AG04449 (cell line): Measurements from ENCODE around the gene ZBTB37.

Experiments
- CTCF ChIA-PET: fragments of 350-600 bp; formaldehyde crosslinking; extraction: SDS; loops from one replicate; lab custom pipeline; 2021; ENCODE audit warnings: antibody characterized with exemption; lab: Yijun Ruan, JAX
- POLR2A ChIA-PET: fragments of 400-600, 350-600 bp; formaldehyde crosslinking; extraction: SDS; loops from one replicate; lab custom pipeline; 2020; ENCODE audit warnings: antibody characterized with exemption, inconsistent platforms; lab: Yijun Ruan, JAX
- DNase-seq: peaks from one replicate; pipeline ENCODE4 v3.0.0-alpha.2; 2010; ENCODE audit warnings: low read depth, low spot score
- H3K4me3 ChIP-seq: 2 replicates; pipeline ENCODE4 v1.5.1; 2011; ENCODE audit warnings: low read depth, mild to moderate bottlenecking, control low read depth, low read length
- TF ChIP-seq, protein P1 (sequence below): IDR thresholded peaks from one replicate; pipeline ENCODE4 v1.5.1; 2011; ENCODE audit warnings: mild to moderate bottlenecking, moderate library complexity, low read length, control low read depth, inconsistent platforms; ENCODE audit not compliant: insufficient read depth; ENCODE audit errors: missing control alignments

ZBTB37 gene

GRCh38 chr1:173889885-173890284 lies 21.7 kb downstream of the ZBTB37 start:
- no peak overlapping the region for H3K4me3 ChIP-seq
- ChIA-PET POLR2A (no interaction called here), CTCF (interaction anchor here (1.7 kb wide), 1 partner anchor 24 kb away, joined by 4 read pairs; no protein-coding TSS in a partner anchor)
- DNase-seq = no peak
- TF ChIP-seq, protein P1, sequence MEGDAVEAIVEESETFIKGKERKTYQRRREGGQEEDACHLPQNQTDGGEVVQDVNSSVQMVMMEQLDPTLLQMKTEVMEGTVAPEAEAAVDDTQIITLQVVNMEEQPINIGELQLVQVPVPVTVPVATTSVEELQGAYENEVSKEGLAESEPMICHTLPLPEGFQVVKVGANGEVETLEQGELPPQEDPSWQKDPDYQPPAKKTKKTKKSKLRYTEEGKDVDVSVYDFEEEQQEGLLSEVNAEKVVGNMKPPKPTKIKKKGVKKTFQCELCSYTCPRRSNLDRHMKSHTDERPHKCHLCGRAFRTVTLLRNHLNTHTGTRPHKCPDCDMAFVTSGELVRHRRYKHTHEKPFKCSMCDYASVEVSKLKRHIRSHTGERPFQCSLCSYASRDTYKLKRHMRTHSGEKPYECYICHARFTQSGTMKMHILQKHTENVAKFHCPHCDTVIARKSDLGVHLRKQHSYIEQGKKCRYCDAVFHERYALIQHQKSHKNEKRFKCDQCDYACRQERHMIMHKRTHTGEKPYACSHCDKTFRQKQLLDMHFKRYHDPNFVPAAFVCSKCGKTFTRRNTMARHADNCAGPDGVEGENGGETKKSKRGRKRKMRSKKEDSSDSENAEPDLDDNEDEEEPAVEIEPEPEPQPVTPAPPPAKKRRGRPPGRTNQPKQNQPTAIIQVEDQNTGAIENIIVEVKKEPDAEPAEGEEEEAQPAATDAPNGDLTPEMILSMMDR = no peak

GRCh38 chr1:173893611-173894010 lies 25.4 kb downstream of the ZBTB37 start:
- POLR2A ChIA-PET = no interaction called here
- TF ChIP-seq, protein P1 = no peak
- no peak for DNase-seq
- no peak overlapping the region for H3K4me3 ChIP-seq
- CTCF ChIA-PET = no interaction called here

DNA sequence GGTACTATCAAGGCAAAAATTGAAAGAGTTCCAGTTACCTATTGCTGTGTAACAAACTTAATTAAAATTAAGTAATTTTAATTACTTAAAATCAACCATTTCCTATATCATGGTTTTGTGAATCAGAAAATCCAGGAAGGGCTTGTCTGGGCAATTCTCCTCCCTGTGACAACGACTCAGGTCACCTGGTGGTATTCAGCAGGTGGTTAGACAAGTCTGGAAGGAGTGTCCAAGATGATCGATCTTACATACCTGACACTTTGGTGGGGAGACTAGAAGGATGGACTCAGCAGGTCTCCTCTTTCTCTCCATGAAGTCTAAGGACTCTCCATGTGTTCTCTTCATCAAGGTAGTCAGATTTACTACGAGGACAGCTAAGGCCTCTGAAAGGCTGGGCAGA lies 26.0 kb downstream of the ZBTB37 start:
- TF ChIP-seq, protein P1 = no peak
- CTCF ChIA-PET = no interaction called here
- no peak for DNase-seq
- H3K4me3 ChIP-seq = no peak overlapping the region
- POLR2A ChIA-PET = no interaction called here

GRCh38 chr1:173900427-173900826 lies 32.2 kb downstream of the ZBTB37 start:
- CTCF ChIA-PET = no interaction called here
- POLR2A ChIA-PET = no interaction called here
- H3K4me3 ChIP-seq = no peak overlapping the region
- TF ChIP-seq, protein P1 = no peak
- DNase-seq = no peak

DNA sequence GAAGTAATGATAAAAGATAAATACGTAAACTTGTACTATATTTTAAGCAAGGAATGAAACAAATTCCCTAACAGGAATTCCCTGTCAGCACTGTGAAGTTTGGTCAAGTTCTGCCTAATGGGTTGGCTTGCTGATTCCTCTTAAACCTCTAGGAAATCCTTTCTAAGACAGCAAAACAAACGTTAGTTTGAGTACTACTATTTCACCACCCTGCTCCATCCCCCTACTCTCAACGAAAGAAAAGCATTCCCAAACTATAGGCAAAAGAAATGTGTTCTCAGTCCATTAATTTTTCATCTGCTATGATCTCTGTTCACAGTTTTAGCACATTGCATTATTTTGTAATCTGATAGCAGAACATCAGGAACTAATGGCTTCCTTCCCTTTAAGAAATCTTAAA lies 32.8 kb downstream of the ZBTB37 start:
- TF ChIP-seq, protein P1 = no peak
- CTCF ChIA-PET = no interaction called here
- DNase-seq = no peak
- POLR2A ChIA-PET = no interaction called here
- no peak overlapping the region for H3K4me3 ChIP-seq

DNA sequence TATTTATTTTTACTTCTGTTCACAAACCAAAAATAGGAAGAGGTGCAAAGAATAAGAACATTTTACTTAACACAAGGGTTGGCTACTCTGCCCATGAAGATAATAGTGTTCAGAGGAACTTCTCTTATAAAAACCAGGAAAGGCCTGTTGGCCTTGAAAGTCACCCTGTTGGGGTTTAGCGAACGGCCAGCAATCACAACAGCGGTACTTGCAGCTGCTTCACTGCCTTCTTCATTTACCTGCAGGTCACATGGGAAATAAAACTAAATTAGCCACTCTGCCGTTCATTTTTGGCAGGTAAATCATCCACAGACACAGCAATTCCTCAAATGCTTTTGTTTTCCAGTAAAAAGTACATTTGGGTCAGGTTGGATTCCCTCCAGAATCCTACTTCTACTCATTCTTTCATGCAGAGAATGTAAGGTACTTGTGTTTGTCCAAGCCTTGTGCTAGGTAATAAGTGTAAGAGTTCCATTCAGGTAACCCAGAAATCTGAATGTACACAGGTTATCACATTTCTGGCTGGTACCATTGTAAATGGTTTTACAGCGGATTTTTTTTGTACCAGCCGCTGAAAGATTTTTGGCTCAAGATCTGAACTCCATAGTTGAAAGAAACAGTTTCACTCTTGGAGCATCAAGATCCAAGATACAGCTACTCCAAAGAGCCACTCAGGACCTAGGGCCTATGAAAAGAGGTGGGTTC lies 35.8 kb downstream of the ZBTB37 start:
- POLR2A ChIA-PET = no interaction called here
- H3K4me3 ChIP-seq = no peak overlapping the region
- TF ChIP-seq, protein P1 = no peak
- DNase-seq = no peak
- CTCF ChIA-PET = interaction anchor here (0.9 kb wide), 1 partner anchor 10 kb away, joined by 3 read pairs; no protein-coding TSS in a partner anchor
